GM21825 (cell line): ENCODE results near the gene DDX42.
"Not testable (repeated sequence)": the region's sequence is repeated elsewhere in the genome, so short reads cannot be mapped to it uniquely, and the experiment has no call there.

Experiments
- ATAC-seq: cut with Tn5 transposase; IDR thresholded peaks from one replicate; pipeline ENCODE4 v1.9.1; 2021; ENCODE audit warnings: mild to moderate bottlenecking, moderate library complexity; ENCODE audit not compliant: unreplicated experiment

DDX42 gene

GRCh38 chr17:63837962-63838600 is 64.1 kb downstream of the DDX42 start:
- no peak for ATAC-seq

DNA sequence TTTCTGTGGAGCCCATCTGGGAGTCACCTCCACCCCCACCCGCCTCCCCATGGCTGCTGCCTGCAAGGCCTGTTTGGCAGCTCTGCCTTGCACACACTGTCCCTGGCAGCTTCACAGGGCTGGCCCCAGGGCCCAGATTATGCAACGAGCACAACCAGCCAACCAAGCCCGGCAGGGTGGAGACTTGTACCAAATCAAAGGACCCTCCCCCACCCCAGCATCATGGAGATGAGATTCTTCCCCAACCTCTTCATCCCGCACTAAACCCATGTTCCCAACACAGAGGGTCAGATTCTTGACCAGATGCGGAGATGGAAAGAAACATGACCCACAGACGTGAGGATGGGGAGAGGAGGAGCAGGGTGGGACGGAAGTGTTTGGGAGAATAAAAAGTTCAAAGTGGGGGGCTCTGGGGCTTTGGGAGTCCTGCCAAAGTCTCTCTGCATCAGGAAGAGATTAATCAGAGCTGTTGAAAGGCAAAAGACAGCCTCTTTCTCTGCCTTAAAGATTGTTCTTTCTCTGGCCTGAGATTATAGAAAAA is 64.7 kb downstream of the DDX42 start:
- no peak for ATAC-seq

- no peak for ATAC-seq
Observed at GRCh38 chr17:63840591-63841349, 66.8 kb downstream of the DDX42 start.

GRCh38 chr17:63841350-63842172 is 67.6 kb downstream of the DDX42 start:
- no peak for ATAC-seq

- peak; percentile 25 for ATAC-seq
Observed at GRCh38 chr17:63842173-63842539, 68.2 kb downstream of the DDX42 start.

GRCh38 chr17:63842540-63843386 is 68.8 kb downstream of the DDX42 start, which contains the start of gene SMARCD2:
TSS of gene SMARCD2 (minus strand) at chr17:63842685. CDS start at chr17:63842674, 11 bp downstream.
- peak; percentile 74 for ATAC-seq

- not testable (repeated sequence) for ATAC-seq
Observed at GRCh38 chr17:63843387-63843888, 69.5 kb downstream of the DDX42 start.

DNA sequence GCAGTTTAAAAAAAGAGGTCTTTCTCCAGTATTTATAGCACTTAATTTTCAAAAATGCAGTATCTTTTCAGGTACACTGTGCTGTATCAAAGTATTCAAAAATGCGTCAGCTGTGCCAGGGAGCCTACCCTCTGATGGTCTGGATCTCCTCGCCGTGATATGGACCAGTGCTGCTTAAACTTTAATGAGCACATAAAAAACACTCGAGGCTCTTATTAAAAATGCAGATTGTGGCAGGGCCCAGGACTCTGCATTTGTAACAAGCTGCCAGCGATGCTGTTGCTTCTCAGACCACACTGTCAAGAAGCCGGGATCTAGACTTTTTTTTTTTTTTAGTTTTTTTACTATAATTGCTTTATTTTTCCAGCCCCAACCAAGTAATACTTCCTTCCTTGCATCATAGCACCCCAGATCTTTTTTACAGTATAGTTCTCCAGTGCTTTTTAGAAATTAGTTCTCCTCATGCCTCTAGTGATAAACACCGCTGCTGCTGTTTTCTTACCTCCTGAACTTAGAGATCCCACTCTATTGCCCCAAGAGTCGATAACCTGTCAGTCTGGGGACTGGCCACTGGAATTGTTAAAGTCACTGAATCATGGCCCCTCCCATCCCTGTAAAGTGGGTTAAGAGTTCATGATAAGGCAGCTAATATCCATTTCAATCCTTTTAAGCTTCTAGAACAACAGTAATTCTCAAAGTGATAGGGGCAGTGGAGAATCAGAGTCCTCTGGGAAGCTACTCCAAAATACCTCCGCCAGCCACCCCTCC is 70.1 kb downstream of the DDX42 start:
- no peak for ATAC-seq

DNA sequence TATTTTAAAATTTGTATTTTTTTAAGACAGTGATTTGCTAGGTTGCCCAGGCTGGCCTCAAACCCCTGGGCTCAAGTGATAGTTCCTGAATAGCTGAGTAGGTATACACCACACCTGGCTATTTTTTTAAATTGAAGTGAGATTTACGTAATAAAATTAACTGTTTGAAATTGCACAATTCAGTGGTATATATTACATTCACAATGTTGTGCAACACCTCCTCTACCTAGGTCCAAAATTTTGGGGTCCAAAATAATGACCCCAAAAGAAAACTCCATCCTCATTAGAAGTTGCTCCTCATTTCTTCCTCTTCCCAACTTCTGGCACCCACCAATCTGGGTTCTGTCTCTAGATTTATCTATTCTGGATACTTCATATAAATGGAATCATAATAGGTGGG is 71.5 kb downstream of the DDX42 start:
- no peak for ATAC-seq

DNA sequence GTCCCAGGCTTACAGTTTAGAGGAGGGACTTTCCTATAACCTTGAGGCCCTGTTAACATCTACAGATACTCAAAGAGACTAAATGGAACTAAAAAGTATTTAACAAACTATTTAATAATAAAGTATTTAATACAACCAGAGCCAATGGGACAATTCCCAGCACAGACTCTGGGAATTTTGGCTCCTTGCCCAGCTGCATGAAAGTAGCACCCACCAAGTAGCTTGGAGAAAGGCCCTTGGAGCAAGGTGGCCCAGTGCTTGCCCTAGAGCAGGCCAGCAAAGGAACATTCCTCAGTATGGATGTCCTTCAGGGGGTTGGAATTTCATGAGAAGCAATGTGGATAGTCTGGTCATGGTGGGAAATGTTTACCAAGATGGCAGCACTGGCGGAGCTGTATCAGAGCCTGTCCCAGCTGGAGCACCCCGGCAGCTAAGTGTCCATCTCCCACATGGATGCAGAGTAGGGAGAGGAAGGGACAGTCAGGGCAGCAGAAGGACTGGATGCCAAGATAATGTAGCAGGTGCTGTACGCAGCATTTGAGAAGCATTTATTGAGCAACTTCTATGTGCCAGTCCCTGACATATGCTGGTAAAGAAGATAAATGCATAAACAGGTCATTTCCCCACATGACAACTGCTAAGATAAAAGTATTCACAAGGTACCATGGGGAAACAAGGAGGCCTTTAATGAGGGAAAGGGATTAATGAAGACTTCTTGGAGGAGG is 73.7 kb downstream of the DDX42 start:
- no peak for ATAC-seq

DNA sequence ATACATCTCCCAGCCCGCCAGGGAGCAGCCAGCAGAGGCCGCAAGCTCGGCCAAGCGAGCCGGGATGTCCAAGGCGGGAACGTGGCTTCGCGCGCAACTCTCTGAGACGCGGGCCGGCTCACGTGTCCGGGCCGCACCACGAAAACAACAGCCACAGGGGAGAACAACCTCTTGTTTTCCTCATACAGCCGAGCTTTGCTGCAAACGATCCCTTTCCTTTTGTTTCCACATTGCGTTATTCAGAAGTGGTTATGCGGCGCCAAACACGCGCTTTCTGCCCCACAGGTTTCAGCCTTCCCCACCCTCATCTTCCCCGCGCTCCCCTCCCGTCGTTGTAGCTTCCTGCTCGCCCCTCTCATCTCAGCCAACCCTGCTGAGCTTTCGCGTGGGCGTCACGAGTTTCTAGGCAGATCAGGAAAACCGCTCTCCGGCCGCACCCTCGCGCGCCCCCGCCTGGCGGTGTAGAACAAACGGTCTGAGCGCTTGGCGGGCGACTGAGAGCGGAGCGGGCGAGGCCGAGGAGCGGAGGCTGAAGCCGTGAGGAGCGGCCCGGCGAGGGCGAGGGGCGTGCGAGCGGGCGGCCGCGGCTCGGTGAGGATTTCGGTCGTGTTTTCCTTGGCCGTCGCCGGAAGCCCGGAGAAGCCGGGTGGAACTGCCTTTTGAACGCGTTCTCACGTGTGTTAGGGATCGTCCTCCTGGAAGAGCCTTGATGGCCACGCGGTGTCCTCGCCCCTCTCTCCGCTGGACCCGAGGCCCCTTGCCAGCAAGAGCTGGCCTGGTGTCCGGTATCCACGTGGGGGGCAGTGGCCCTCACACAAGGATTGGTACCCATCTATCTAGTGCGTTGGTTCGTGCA is 75.1 kb downstream of the DDX42 start:
- peak; percentile 81 for ATAC-seq

DNA sequence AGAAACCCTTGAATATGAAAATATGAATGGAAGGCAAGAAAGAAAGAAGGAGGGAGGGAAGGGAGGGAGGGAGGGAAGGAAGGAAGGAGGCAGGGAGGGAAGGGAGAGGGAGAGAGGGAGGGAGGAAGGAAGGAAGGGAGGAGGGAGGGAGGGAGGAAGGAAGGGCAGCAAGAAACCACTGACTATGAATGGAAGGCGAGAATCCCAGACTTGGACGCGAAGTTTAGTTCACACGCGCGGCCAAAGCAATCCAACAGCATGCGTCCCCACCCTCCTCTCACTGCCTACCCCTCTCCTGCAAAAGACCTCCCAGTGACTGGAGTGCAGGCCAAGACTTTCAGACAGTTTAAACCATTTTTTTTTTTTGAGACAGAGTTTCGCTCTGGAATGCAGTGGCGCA is 76.4 kb downstream of the DDX42 start:
- no peak for ATAC-seq

DNA sequence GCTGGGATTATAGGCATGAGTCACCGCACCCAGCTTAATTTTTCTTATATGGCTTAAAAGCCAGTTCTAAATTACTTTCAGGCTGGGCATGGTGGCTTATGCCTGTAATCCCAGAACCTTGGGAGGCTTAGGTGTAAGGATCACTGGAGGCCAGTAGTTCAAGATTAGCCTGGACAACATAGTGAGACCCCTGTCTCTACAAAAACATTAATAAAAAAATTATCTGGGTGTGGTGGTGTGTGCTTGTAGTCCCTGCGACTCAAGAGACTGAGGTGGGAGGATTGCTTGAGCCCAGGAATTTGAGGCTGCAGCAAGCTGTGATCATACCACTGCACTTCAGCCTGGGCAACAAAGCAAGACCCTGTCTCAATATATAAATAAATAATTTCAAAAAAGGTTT is 79.3 kb downstream of the DDX42 start:
- no peak for ATAC-seq

GRCh38 chr17:63854709-63855108 is 80.7 kb downstream of the DDX42 start:
- no peak for ATAC-seq

DNA sequence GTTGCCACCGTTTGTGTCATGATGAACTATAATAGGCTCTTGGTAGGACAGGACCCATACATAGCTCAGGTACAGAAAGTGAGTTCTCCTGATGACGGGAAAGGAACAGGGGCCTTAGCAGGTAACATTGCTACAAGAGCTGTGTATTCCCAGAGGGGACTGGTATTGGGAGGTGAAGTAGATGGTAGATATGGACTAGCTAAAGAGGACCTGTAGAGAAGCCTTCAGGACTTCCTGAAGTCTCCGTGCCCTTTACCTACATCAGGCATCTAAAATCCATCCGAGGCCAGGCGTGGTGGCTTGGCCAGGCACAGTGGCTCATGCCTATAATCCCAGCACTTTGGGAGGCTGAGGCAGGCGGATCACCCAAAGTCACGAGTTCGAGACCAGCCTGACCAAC is 81.2 kb downstream of the DDX42 start:
- no peak for ATAC-seq

DNA sequence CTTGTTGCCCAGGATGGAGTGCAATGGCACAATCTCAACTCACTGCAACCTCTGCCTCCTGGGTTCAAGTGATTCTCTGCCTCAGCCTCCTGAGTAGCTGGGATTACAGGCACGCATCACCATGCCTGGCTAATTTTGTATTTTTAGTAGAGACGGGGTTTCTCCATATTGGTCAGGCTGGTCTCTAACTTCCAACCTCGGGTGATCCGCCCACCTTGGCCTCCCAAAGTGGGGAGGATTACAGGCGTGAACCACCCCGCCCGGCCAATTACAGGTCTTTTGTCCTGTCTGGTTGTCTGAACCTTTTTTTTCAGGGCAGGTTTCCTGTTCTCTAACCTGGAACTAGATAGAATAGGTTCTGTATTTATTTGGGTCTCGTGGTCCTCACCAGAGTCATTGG is 82.5 kb downstream of the DDX42 start:
- ATAC-seq: not testable (repeated sequence)

GRCh38 chr17:63859257-63859656 is 85.3 kb downstream of the DDX42 start:
- no peak for ATAC-seq

DNA sequence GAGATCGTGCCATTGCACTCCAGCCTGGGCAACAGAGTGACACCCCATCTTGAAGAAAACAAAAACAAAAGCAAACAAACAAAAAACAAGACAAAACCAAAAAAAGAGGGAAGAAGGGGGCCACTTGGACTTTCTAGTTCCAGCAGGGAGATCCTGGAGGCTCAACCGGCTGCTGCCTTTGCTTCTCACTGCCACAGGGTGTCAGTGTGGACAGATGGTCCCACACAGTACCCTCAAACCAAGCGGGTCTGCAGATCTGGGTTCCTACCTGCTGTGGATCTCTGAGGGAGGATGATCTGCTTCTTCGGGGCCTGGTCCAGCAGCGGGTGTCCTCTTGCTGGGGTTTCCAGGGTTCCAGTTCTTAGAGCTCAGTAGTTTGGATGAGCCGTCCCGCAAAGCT is 92.7 kb downstream of the DDX42 start:
- ATAC-seq: not testable (repeated sequence)
